ENCODE data around the gene SHROOM1.

The SHROOM1 gene

GRCh38 chr5:132853790-132854189 lies 23.3 kb upstream of the SHROOM1 start:
- no peak overlapping the region for H3K4me3 ChIP-seq (replicated peaks; ENCODE audit: low read depth, low read length)
- TF ChIP-seq CTCF (IDR thresholded peaks at IDR 0.05; ENCODE audit: low read length, missing control alignments): no peak
- DNase-seq (ENCODE audit: low read depth): no peak

GRCh38 chr5:132853323-132853722 lies 22.9 kb upstream of the SHROOM1 start:
- TF ChIP-seq CTCF (IDR thresholded peaks at IDR 0.05; ENCODE audit: low read length, missing control alignments): no peak
- H3K4me3 ChIP-seq (replicated peaks; ENCODE audit: low read depth, low read length): no peak overlapping the region
- DNase-seq (ENCODE audit: low read depth): no peak

GRCh38 chr5:132850066-132850465 lies 19.6 kb upstream of the SHROOM1 start:
- no peak for TF ChIP-seq CTCF (IDR thresholded peaks at IDR 0.05; ENCODE audit: low read length, missing control alignments)
- no peak overlapping the region for H3K4me3 ChIP-seq (replicated peaks; ENCODE audit: low read depth, low read length)
- no peak for DNase-seq (ENCODE audit: low read depth)

GRCh38 chr5:132849347-132849746 lies 18.9 kb upstream of the SHROOM1 start:
- no peak overlapping the region for H3K4me3 ChIP-seq (replicated peaks; ENCODE audit: low read depth, low read length)
- DNase-seq (ENCODE audit: low read depth): no peak
- no peak for TF ChIP-seq CTCF (IDR thresholded peaks at IDR 0.05; ENCODE audit: low read length, missing control alignments)

GRCh38 chr5:132848270-132848669 lies 17.8 kb upstream of the SHROOM1 start:
- H3K4me3 ChIP-seq (replicated peaks; ENCODE audit: low read depth, low read length): no peak overlapping the region
- no peak for DNase-seq (ENCODE audit: low read depth)
- no peak for TF ChIP-seq CTCF (IDR thresholded peaks at IDR 0.05; ENCODE audit: low read length, missing control alignments)

- TF ChIP-seq CTCF (IDR thresholded peaks at IDR 0.05; ENCODE audit: low read length, missing control alignments): no peak
- no peak overlapping the region for H3K4me3 ChIP-seq (replicated peaks; ENCODE audit: low read depth, low read length)
Observed at GRCh38 chr5:132841305-132841704, 10.9 kb upstream of the SHROOM1 start.

GRCh38 chr5:132840896-132841295 lies 10.4 kb upstream of the SHROOM1 start:
- TF ChIP-seq CTCF (IDR thresholded peaks at IDR 0.05; ENCODE audit: low read length, missing control alignments): no peak
- no peak for DNase-seq (ENCODE audit: low read depth)
- no peak overlapping the region for H3K4me3 ChIP-seq (replicated peaks; ENCODE audit: low read depth, low read length)

More at GRCh38 chr5:132841305-132841704, 10.9 kb upstream of the SHROOM1 start:
- DNase-seq (ENCODE audit: low read depth): peak; percentile 42

All from fibroblast of pulmonary artery (primary cell).